GM23248 (cell line): ENCODE results near the gene MLC1. TPM values are rescaled to one million over a fixed set of nuclear protein-coding genes. Genes with fewer than 3 reads are reported as not detected.
A peak's percentile ranks its signal among the peaks of the same experiment; 100 is the strongest.

Experiments
- DNase-seq: peaks from one replicate; pipeline ENCODE4 v3.0.0-alpha.2; 2015
- H2AFZ ChIP-seq: fragments of 200-600 bp; sonication (generic); 2 replicates; pipeline ENCODE4 v1.6.1; 2016; ENCODE audit warnings: antibody characterized with exemption
- H3F3A ChIP-seq: fragments of 200-600 bp; sonication (generic); 2 replicates; pipeline ENCODE4 v1.6.1; 2016; ENCODE audit warnings: mild to moderate bottlenecking, antibody characterized with exemption, mixed run types; ENCODE audit not compliant: insufficient read depth
- H3K27ac ChIP-seq: fragments of 200-600 bp; sonication (generic); 2 replicates; pipeline ENCODE4 v1.5.1; 2016; ENCODE audit warnings: mild to moderate bottlenecking
- H3K27me3 ChIP-seq: fragments of 200-600 bp; sonication (generic); replicated peaks from 2 replicates; pipeline ENCODE4 v1.6.1; 2016; ENCODE audit warnings: mild to moderate bottlenecking; ENCODE audit not compliant: insufficient read depth
- H3K36me3 ChIP-seq: fragments of 200-600 bp; sonication (generic); 2 replicates; pipeline ENCODE4 v1.6.1; 2016; ENCODE audit warnings: low read depth, mild to moderate bottlenecking
- H3K4me1 ChIP-seq: fragments of 200-600 bp; sonication (generic); 2 replicates; pipeline ENCODE4 v1.6.1; 2016; ENCODE audit warnings: mild to moderate bottlenecking; ENCODE audit not compliant: insufficient read depth
- H3K4me2 ChIP-seq: fragments of 200-600 bp; sonication (generic); one replicate; pipeline ENCODE4 v1.6.1; 2016; ENCODE audit warnings: mild to moderate bottlenecking; ENCODE audit not compliant: unreplicated experiment
- H3K4me3 ChIP-seq: fragments of 200-600 bp; sonication (generic); 2 replicates; pipeline ENCODE4 v1.5.1; 2016; ENCODE audit warnings: mild to moderate bottlenecking
- H3K79me2 ChIP-seq: fragments of 200-600 bp; sonication (generic); 2 replicates; pipeline ENCODE4 v1.6.1; 2016; ENCODE audit warnings: mild to moderate bottlenecking; ENCODE audit not compliant: insufficient read depth
- H3K9ac ChIP-seq: fragments of 200-600 bp; sonication (generic); 2 replicates; pipeline ENCODE4 v1.6.1; 2016; ENCODE audit warnings: mild to moderate bottlenecking
- H3K9me2 ChIP-seq: fragments of 200-600 bp; sonication (generic); 2 replicates; pipeline ENCODE4 v1.6.1; 2016; ENCODE audit warnings: mixed run types, mild to moderate bottlenecking, moderate library complexity; ENCODE audit not compliant: insufficient read depth
- H3K9me3 ChIP-seq: fragments of 200-600 bp; sonication (generic); one replicate; pipeline ENCODE4 v1.6.1; 2017; ENCODE audit warnings: low read depth
- H4K20me1 ChIP-seq: fragments of 200-600 bp; sonication (generic); 2 replicates; pipeline ENCODE4 v1.6.0; 2016; ENCODE audit not compliant: insufficient read depth
- EZH2 ChIP-seq: fragments of 200-600 bp; sonication (generic); IDR thresholded peaks from 2 replicates; pipeline ENCODE4 v1.6.1; 2018; ENCODE audit warnings: antibody characterized with exemption, mild to moderate bottlenecking; ENCODE audit not compliant: insufficient read depth, poor library complexity, severe bottlenecking
- EZH2phosphoT487 ChIP-seq: fragments of 200-600 bp; sonication (generic); IDR thresholded peaks from 2 replicates; pipeline ENCODE4 v1.6.1; 2018; ENCODE audit warnings: antibody characterized with exemption, moderate library complexity, mild to moderate bottlenecking, low read depth; ENCODE audit not compliant: insufficient read depth
- WGBS, 2 experiments: methylation state at CpG; one replicate each; pipeline ENCODE4 v1.1.6; 2015 to 2017; ENCODE audit warnings: low lambda C conversion rate in 2 of 2, low coverage in 1 of 2; ENCODE audit errors: missing lambda C conversion rate in 2 of 2; 5-methylcytosine and 5-hydroxymethylcytosine counted together
- in situ Hi-C: fragments of 300-500 bp; cut with MboI; formaldehyde crosslinking; loops from 2 replicates; pipeline ENCODE4 v1.15.0; 2020
- polyA plus RNA-seq: library from polyadenylated mRNA; unstranded; fragments of >200 nt; fragmentation: Nextera tagmentation; extraction: Ambion mirVana; gene quantifications from 2 replicates; pipeline ENCODE4 v1.2.1, GENCODE V29; 2016
- total RNA-seq: library from RNA; depleted of rRNA; stranded (reverse); fragments of >200 nt; shearing (Covaris generic); gene quantifications from 2 replicates; pipeline ENCODE4 v1.2.3, GENCODE V29; 2014

MLC1 gene
- total and polyA plus RNA-seq, 2 experiments from 2014 or later, result not detected

- H3K27me3 ChIP-seq, result peaks cover 13% of the 10 kb centered on the region
- no peak for DNase-seq
- H3K9ac ChIP-seq, result no peak overlapping the region
- H3K4me2 ChIP-seq, result no peak overlapping the region
- no peak overlapping the region for H2AFZ ChIP-seq
- H4K20me1 ChIP-seq, result no peaks in the 10 kb centered on the region
- TF ChIP-seq EZH2phosphoT487 (no peak), EZH2 (no peak)
- no peaks in the 10 kb centered on the region for H3K9me3 ChIP-seq
- no peaks in the 10 kb centered on the region for H3K4me1 ChIP-seq
- in situ Hi-C loops, result no loop called here
- 91% methylated on average over 22 of the region's 22 CpGs for WGBS, 2 experiments
- H3K36me3 ChIP-seq, result no peaks in the 10 kb centered on the region
- no peaks in the 10 kb centered on the region for H3K79me2 ChIP-seq
- no peaks in the 10 kb centered on the region for H3F3A ChIP-seq
- no peak overlapping the region for H3K27ac ChIP-seq
- H3K9me2 ChIP-seq, result no peaks in the 10 kb centered on the region
- H3K4me3 ChIP-seq, result no peak overlapping the region
Observed at GRCh38 chr22:50090412-50090714, 5.1 kb upstream of the MLC1 start.

GRCh38 chr22:50089682-50090411 lies 4.6 kb upstream of the MLC1 start, which contains the start of gene MOV10L1:
TSS of gene MOV10L1 (plus strand) at chr22:50090006. CDS start at chr22:50090089, 83 bp downstream.
- H3K9me2 ChIP-seq, result no peaks in the 10 kb centered on the region
- no peak within 1 kb of the TSS for H2AFZ ChIP-seq
- no peaks in the 10 kb centered on the region for H4K20me1 ChIP-seq
- H3K9me3 ChIP-seq, result no peaks in the 10 kb centered on the region
- no peak for TF ChIP-seq EZH2
- TF ChIP-seq EZH2phosphoT487, result no peak
- in situ Hi-C loops, result no loop called here
- no peak within 1 kb of the TSS for H3K9ac ChIP-seq
- no peak within 1 kb of the TSS for H3K27ac ChIP-seq
- no peaks in the 10 kb centered on the region for H3K4me1 ChIP-seq
- H3K79me2 ChIP-seq, result no peaks in the 10 kb centered on the region
- no peak within 1 kb of the TSS for H3K4me2 ChIP-seq
- WGBS, 2 experiments, result 60 to 72% methylated on average over 39 to 82 of the region's 83 CpGs
- H3F3A ChIP-seq, result no peaks in the 10 kb centered on the region
- no peaks in the 10 kb centered on the region for H3K36me3 ChIP-seq
- DNase-seq, result peak; percentile 30
- H3K27me3 ChIP-seq, result peaks cover 18% of the 10 kb centered on the region
- H3K4me3 ChIP-seq, result no peak within 1 kb of the TSS

GRCh38 chr22:50089231-50089630 lies 4.0 kb upstream of the MLC1 start:
- H3K9me3 ChIP-seq, result no peaks in the 10 kb centered on the region
- no peaks in the 10 kb centered on the region for H3F3A ChIP-seq
- peaks cover 20% of the 10 kb centered on the region for H3K27me3 ChIP-seq
- DNase-seq, result no peak
- no peak overlapping the region for H3K27ac ChIP-seq
- no peak overlapping the region for H2AFZ ChIP-seq
- no peak overlapping the region for H3K9ac ChIP-seq
- no peaks in the 10 kb centered on the region for H4K20me1 ChIP-seq
- H3K4me2 ChIP-seq, result no peak overlapping the region
- no peak for TF ChIP-seq EZH2phosphoT487
- TF ChIP-seq EZH2, result no peak
- no peak overlapping the region for H3K4me3 ChIP-seq
- H3K4me1 ChIP-seq, result no peaks in the 10 kb centered on the region
- no peaks in the 10 kb centered on the region for H3K79me2 ChIP-seq
- no peaks in the 10 kb centered on the region for H3K9me2 ChIP-seq
- WGBS, 2 experiments, result 76 to 82% methylated on average over 11 of the region's 11 CpGs
- H3K36me3 ChIP-seq, result no peaks in the 10 kb centered on the region
- in situ Hi-C loops, result no loop called here

- DNase-seq, result no peak
- Histone ChIP-seq H3K27ac (no peak overlapping the region), H4K20me1 (no peaks in the 10 kb centered on the region), H3K9ac (no peak overlapping the region), H2AFZ (no peak overlapping the region), H3F3A (no peaks in the 10 kb centered on the region), H3K4me1 (no peaks in the 10 kb centered on the region), H3K4me3 (no peak overlapping the region), H3K79me2 (no peaks in the 10 kb centered on the region), H3K9me3 (no peaks in the 10 kb centered on the region), H3K9me2 (no peaks in the 10 kb centered on the region), H3K4me2 (no peak overlapping the region), H3K27me3 (peaks cover 20% of the 10 kb centered on the region), H3K36me3 (no peaks in the 10 kb centered on the region)
- TF ChIP-seq EZH2 (no peak), EZH2phosphoT487 (no peak)
- in situ Hi-C loops, result no loop called here
- WGBS, 2 experiments, result 72 to 80% methylated on average over 8 to 12 of the region's 12 CpGs
Observed at GRCh38 chr22:50088096-50088495, 2.9 kb upstream of the MLC1 start.
